Gastroesophageal sphincter (tissue), 4 donors: Measurements from ENCODE around the gene MPP4. TPM values are rescaled to one million over a fixed set of nuclear protein-coding genes. Genes with fewer than 3 reads are reported as not detected.
"Not testable (repeated sequence)": the region's sequence is repeated elsewhere in the genome, so short reads cannot be mapped to it uniquely, and the experiment has no call there.

Source experiments
- ATAC-seq: fragments of 150-250 bp; one replicate; pipeline ENCODE4 v1.9.1; 2016; ENCODE audit warnings: mild to moderate bottlenecking, moderate library complexity
- H3K27ac ChIP-seq, 4 donors: fragments of 200-600 bp; sonication (generic) in 3 of 4; 1 replicate in 3 of 4; 2 replicates in 1 of 4; pipeline ENCODE4 v1.5.1; 2016 to 2019
- H3K27me3 ChIP-seq: fragments of 200-600 bp; sonication (generic); one replicate; pipeline ENCODE4 v1.5.1; 2019
- H3K36me3 ChIP-seq, 2 donors: fragments of 200-600 bp; sonication (generic); one replicate each; pipeline ENCODE4 v1.5.1; 2019; ENCODE audit warnings: control low read depth in 1 of 2
- H3K4me1 ChIP-seq, 3 donors: fragments of 200-600 bp; sonication (generic); 1 replicate in 2 of 3; 2 replicates in 1 of 3; pipeline ENCODE4 v1.5.1; 2016 to 2019; ENCODE audit warnings: control low read depth in 2 of 3
- H3K4me3 ChIP-seq, 2 donors: fragments of 200-600 bp; sonication (generic); one replicate each; pipeline ENCODE4 v1.5.1; 2019; ENCODE audit warnings: mild to moderate bottlenecking in 1 of 2, moderate library complexity in 1 of 2
- H3K9me3 ChIP-seq, 3 donors: fragments of 200-600 bp; sonication (generic); one replicate each; pipeline ENCODE4 v1.5.1; 2017 to 2019; ENCODE audit warnings: control low read depth in 2 of 3
- CTCF ChIP-seq, 4 experiments: fragments of 200-600 bp in 2 of 4; fragments of 450-650 bp in 2 of 4; sonication (generic) in 1 of 4; IDR thresholded peaks; one replicate each; pipeline ENCODE4 v1.5.1; 2017 to 2019; ENCODE audit warnings: antibody characterized with exemption in 4 of 4, mild to moderate bottlenecking in 2 of 4, moderate library complexity in 2 of 4
- EP300 ChIP-seq: sonication (generic); formaldehyde crosslinking; IDR thresholded peaks from one replicate; pipeline ENCODE4 v1.6.1; 2017; ENCODE audit warnings: antibody characterized with exemption, mild to moderate bottlenecking
- POLR2A ChIP-seq, 2 donors: fragments of 450-650 bp; IDR thresholded peaks; one replicate each; pipeline ENCODE4 v1.6.1; 2017; ENCODE audit warnings: antibody characterized with exemption in 2 of 2, mild to moderate bottlenecking in 2 of 2, moderate library complexity in 1 of 2
- POLR2AphosphoS5 ChIP-seq: sonication (generic); formaldehyde crosslinking; IDR thresholded peaks from one replicate; pipeline ENCODE4 v1.6.1; 2017; ENCODE audit warnings: antibody characterized with exemption
- WGBS, 2 donors: methylation state at CpG; one replicate each; pipeline ENCODE4 v1.1.5; 2018; ENCODE audit warnings: low coverage in 1 of 2; 5-methylcytosine and 5-hydroxymethylcytosine counted together
- total RNA-seq, 4 donors: library from RNA; depleted of rRNA; stranded (reverse); fragments of >200 nt; gene quantifications; one replicate each; pipeline ENCODE4 v1.1.0, GENCODE V29; 2016

The MPP4 gene
- total RNA-seq, 4 donors from 2014 or later = 0.27 to 0.35 TPM; not detected in 2

DNA sequence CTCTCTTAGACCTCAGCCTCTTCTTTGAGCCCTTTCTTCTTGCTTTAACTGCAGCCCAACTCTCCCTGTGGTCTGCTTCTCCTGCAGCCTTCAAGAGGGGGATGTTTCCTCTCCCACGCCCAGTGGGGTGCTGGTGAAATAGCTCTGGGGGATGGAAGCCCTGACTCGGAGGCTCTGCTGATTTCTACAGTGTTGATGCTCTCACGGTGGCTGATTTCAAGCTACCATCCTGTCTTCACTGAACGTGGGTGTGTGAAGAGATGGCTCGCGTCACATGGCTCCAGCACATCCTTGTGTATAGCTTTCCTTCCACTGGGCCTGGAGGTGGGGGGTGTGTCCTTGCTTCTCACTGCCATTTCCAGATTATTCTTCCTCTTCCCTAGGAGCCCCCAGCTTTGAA is 20.0 kb downstream of the MPP4 start:
- 45% methylated on average over 5 of the region's 6 CpGs; no CpG with 5 or more reads in 1 of the 2 donors for WGBS, 2 donors
- ATAC-seq = no peak
- H3K36me3 ChIP-seq = no peaks in the 10 kb centered on the region
- peaks cover 5% of the 10 kb centered on the region for H3K27me3 ChIP-seq
- no peak overlapping the region for H3K4me3 ChIP-seq
- no peak overlapping the region for H3K27ac ChIP-seq
- TF ChIP-seq EP300 (no peak), POLR2AphosphoS5 (no peak), POLR2A (IDR thresholded peaks at IDR 0.05) (no peak), CTCF (IDR thresholded peaks at IDR 0.05) (no peak)
- no peaks in the 10 kb centered on the region for H3K9me3 ChIP-seq
- no peaks in the 10 kb centered on the region for H3K4me1 ChIP-seq

DNA sequence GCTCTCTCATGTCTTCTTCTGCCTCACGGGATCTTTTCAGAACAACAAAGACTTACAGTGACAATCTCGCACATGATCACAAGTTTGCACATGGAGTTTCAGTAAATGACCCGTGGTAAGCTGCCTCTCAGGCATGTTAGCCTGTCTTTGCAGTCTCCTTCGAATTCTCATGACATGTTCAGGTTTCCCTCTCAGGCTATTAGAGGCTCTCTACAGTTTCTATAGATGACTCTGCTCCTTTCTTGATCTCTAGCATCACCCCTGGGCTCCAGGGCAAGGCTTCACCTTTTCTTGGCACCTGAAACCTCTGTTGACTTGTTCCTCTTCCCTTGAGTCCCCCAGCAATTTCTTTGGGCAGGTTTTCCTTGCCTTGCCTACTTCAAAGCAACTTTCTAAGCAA is 23.0 kb downstream of the MPP4 start:
- H3K4me1 ChIP-seq = no peaks in the 10 kb centered on the region
- H3K36me3 ChIP-seq = no peaks in the 10 kb centered on the region
- TF ChIP-seq POLR2A (IDR thresholded peaks at IDR 0.05) (no peak), POLR2AphosphoS5 (no peak), CTCF (IDR thresholded peaks at IDR 0.05) (no peak), EP300 (no peak)
- no peak overlapping the region for H3K4me3 ChIP-seq
- no peak for ATAC-seq
- 78 to 79% methylated on average over 3 to 4 of the region's 4 CpGs for WGBS, 2 donors
- H3K27ac ChIP-seq = no peak overlapping the region
- no peaks in the 10 kb centered on the region for H3K27me3 ChIP-seq
- H3K9me3 ChIP-seq = peaks cover 0 to 10% (median 0%) of the 10 kb centered on the region in 3 donors

GRCh38 chr2:201674794-201675193 is 23.6 kb downstream of the MPP4 start:
- Histone ChIP-seq H3K4me1 (no peaks in the 10 kb centered on the region), H3K4me3 (no peak overlapping the region), H3K9me3 (peaks cover 0 to 10% (median 0%) of the 10 kb centered on the region in 3 donors), H3K27ac (no peak overlapping the region), H3K27me3 (no peaks in the 10 kb centered on the region), H3K36me3 (no peaks in the 10 kb centered on the region)
- ATAC-seq = no peak
- TF ChIP-seq POLR2A (IDR thresholded peaks at IDR 0.05) (no peak), POLR2AphosphoS5 (no peak), EP300 (no peak), CTCF (IDR thresholded peaks at IDR 0.05) (no peak)
- 79% methylated on average over 2 of the region's 3 CpGs; no CpG with 5 or more reads in 1 of the 2 donors for WGBS, 2 donors

DNA sequence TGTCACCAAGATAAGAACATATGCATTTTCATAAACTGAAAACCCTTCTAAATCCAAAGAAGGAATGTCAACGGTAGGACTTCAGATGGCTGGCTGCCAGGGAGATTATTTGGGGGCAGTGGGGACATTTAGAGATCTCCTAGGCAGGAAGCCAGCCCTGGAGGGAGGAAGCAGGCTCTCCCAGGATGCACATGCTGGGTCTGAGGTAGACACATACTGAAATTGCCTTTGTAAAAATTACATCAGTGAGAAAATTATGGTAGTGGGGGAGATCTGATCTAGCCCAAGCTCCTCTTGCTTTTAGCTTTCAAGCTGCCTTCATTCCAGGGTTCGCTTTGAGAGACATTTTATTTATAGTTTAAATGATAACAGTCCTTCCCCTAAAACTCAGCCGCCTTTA is 24.1 kb downstream of the MPP4 start:
- no peaks in the 10 kb centered on the region for H3K4me1 ChIP-seq
- TF ChIP-seq POLR2AphosphoS5 = no peak
- TF ChIP-seq CTCF (IDR thresholded peaks at IDR 0.05) = no peak
- no peak for TF ChIP-seq EP300
- TF ChIP-seq POLR2A (IDR thresholded peaks at IDR 0.05) = no peak
- no peak overlapping the region for H3K27ac ChIP-seq
- no peak for ATAC-seq
- WGBS, 2 donors = 44 to 63% methylated on average over 3 of the region's 3 CpGs
- no peaks in the 10 kb centered on the region for H3K36me3 ChIP-seq
- peaks cover 0 to 10% (median 0%) of the 10 kb centered on the region in 3 donors for H3K9me3 ChIP-seq
- no peaks in the 10 kb centered on the region for H3K27me3 ChIP-seq
- no peak overlapping the region for H3K4me3 ChIP-seq

DNA sequence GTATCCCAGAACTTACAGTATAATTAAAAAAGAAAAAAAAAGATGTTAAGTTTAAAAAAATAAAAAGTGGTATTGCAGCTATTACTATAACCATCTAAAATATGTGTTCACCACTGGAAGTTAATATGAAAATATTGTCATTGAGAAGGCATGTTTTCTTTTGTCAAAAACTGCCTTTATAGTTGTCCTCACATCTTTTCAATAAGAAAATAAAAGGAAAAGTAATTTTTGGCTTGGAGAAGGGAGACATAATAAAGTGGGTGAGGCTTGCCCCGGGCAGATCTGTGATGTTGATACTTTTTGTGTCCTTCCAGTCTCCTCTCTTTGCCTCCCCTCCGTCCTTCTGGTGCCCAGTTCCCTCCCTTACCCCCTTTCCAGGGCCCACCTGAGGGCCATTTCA is 24.9 kb downstream of the MPP4 start:
- no peak overlapping the region for H3K27ac ChIP-seq
- ATAC-seq = no peak
- no peaks in the 10 kb centered on the region for H3K27me3 ChIP-seq
- H3K4me1 ChIP-seq = no peaks in the 10 kb centered on the region
- H3K9me3 ChIP-seq = peaks cover 0 to 10% (median 0%) of the 10 kb centered on the region in 3 donors
- TF ChIP-seq POLR2A (IDR thresholded peaks at IDR 0.05) = no peak
- no peak for TF ChIP-seq CTCF (IDR thresholded peaks at IDR 0.05)
- no peak for TF ChIP-seq POLR2AphosphoS5
- no peaks in the 10 kb centered on the region for H3K36me3 ChIP-seq
- 63 to 93% methylated on average over 2 of the region's 2 CpGs for WGBS, 2 donors
- no peak overlapping the region for H3K4me3 ChIP-seq

GRCh38 chr2:201671205-201671604 is 27.2 kb downstream of the MPP4 start:
- not testable (repeated sequence) for ATAC-seq, H3K36me3 ChIP-seq, H3K27me3 ChIP-seq, H3K4me3 ChIP-seq, H3K4me1 ChIP-seq, H3K27ac ChIP-seq
- H3K9me3 ChIP-seq = peaks cover 0 to 10% (median 0%) of the 10 kb centered on the region in 3 donors
- 0 to 39% methylated on average over 2 to 3 of the region's 4 CpGs for WGBS, 2 donors
